Thoracic aorta (tissue), 2 donors: ENCODE data around the gene DENND1B. TPM values are rescaled to one million over a fixed set of nuclear protein-coding genes. Genes with fewer than 3 reads are reported as not detected.

Experiments used
- ATAC-seq: fragments of 150-250 bp; one replicate; pipeline ENCODE4 v1.8.0; 2017; ENCODE audit warnings: low read depth; ENCODE audit not compliant: insufficient number of reproducible peaks, low FRiP score
- DNase-seq: peaks from one replicate; pipeline ENCODE4 v3.0.0-alpha.2; 2020; ENCODE audit warnings: low spot score
- H3K27ac ChIP-seq, 2 donors: fragments of 200-600 bp; sonication (generic); 1 replicate in 1 of 2; 2 replicates in 1 of 2; pipeline ENCODE4 v1.5.1; 2016; ENCODE audit warnings: mild to moderate bottlenecking in 2 of 2, moderate library complexity in 2 of 2
- H3K27me3 ChIP-seq: fragments of 200-600 bp; sonication (generic); replicated peaks from 2 replicates; pipeline ENCODE4 v1.6.0; 2016; ENCODE audit warnings: mild to moderate bottlenecking; ENCODE audit not compliant: insufficient read depth
- H3K36me3 ChIP-seq: fragments of 200-600 bp; sonication (generic); one replicate; pipeline ENCODE4 v1.5.1; 2016
- H3K4me1 ChIP-seq, 2 donors: fragments of 200-600 bp; sonication (generic); 1 replicate in 1 of 2; 2 replicates in 1 of 2; pipeline versions ENCODE4 v1.5.1 to v1.6.0; 2016; ENCODE audit warnings: low read depth in 2 of 2, mild to moderate bottlenecking in 1 of 2; ENCODE audit not compliant: control insufficient read depth in 1 of 2
- H3K4me3 ChIP-seq: fragments of 200-600 bp; sonication (generic); 2 replicates; pipeline ENCODE4 v1.5.1; 2016; ENCODE audit warnings: mild to moderate bottlenecking
- H3K9me3 ChIP-seq: fragments of 200-600 bp; sonication (generic); 2 replicates; pipeline ENCODE4 v1.5.1; 2016
- CTCF ChIP-seq: fragments of 200-600 bp; sonication (generic); IDR thresholded peaks from one replicate; pipeline ENCODE4 v1.5.1; 2019; ENCODE audit warnings: antibody characterized with exemption
- total RNA-seq, 2 donors: library from RNA; depleted of rRNA; stranded (reverse); fragments of >200 nt; gene quantifications; one replicate each; pipeline versions ENCODE4 v1.1.0 to v1.2.3, GENCODE V29; 2016

Gene DENND1B
- total RNA-seq, 2 donors from 2014 or later = 9.6 to 17.2 TPM

DNA sequence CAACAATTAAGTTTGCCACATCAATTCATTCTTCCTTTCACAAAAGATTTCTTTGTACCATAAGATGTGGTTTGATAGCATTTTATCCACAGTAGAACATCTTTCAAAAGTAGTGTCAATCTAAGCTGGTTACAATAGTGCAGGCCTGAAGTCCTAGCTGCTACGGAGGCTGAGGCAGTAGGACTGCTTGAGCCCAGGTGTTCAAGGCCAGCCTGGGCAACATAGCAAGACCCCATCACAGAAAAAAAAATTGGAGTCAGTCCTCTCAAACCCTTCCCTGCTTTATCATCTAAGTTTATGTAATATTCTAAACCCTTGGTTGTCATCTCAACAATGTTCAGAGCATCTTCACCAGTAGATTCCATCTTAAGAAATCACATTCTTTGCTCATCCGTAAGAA is 31.7 kb downstream of the DENND1B start:
- ATAC-seq = no peak
- Histone ChIP-seq H3K36me3 (no peaks in the 10 kb centered on the region), H3K27ac (no peak overlapping the region), H3K4me3 (no peak overlapping the region), H3K9me3 (no peaks in the 10 kb centered on the region), H3K4me1 (peaks cover 0 to 4% of the 10 kb centered on the region in 2 donors), H3K27me3 (no peaks in the 10 kb centered on the region)
- TF ChIP-seq CTCF = no peak
- no peak for DNase-seq

- no peak for ATAC-seq
- H3K27ac ChIP-seq = no peak overlapping the region
- H3K36me3 ChIP-seq = no peaks in the 10 kb centered on the region
- H3K27me3 ChIP-seq = no peaks in the 10 kb centered on the region
- H3K4me3 ChIP-seq = no peak overlapping the region
- H3K9me3 ChIP-seq = no peaks in the 10 kb centered on the region
- DNase-seq = no peak
- no peak for TF ChIP-seq CTCF
- peaks cover 0 to 9% of the 10 kb centered on the region in 2 donors for H3K4me1 ChIP-seq
These were observed 34.3 kb downstream of the DENND1B start for GRCh38 chr1:197740992-197741391.

DNA sequence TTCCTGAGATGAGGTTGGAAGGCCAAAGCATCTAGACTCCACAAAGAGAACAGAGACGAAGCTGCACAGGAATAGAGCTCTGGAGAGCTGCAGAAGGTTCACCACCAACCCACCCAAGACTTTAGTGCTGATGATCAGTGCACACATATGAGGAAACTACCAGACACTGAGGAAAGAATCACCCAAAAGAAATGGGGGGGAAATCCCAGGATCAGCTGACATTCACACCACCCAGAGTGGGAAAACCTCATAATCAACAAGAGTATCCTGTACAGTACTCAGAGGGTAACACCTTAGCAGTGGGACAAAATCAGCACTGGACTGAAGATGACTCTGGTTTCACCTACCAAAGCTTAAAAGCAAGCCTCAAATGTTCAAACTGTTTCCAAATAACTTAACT is 36.4 kb downstream of the DENND1B start:
- Histone ChIP-seq H3K9me3 (no peaks in the 10 kb centered on the region), H3K4me3 (no peak overlapping the region), H3K36me3 (no peaks in the 10 kb centered on the region), H3K27ac (no peak overlapping the region), H3K27me3 (no peaks in the 10 kb centered on the region), H3K4me1 (peaks cover 0 to 9% of the 10 kb centered on the region in 2 donors)
- no peak for TF ChIP-seq CTCF
- ATAC-seq = no peak
- DNase-seq = no peak

- no peak overlapping the region for H3K4me3 ChIP-seq
- no peak overlapping the region for H3K27ac ChIP-seq
- H3K4me1 ChIP-seq = peaks cover 0 to 9% of the 10 kb centered on the region in 2 donors
- DNase-seq (no peak), ATAC-seq (no peak)
- no peak for TF ChIP-seq CTCF
- H3K9me3 ChIP-seq = no peaks in the 10 kb centered on the region
- no peaks in the 10 kb centered on the region for H3K36me3 ChIP-seq
- H3K27me3 ChIP-seq = no peaks in the 10 kb centered on the region
These were observed 37.4 kb downstream of the DENND1B start for GRCh38 chr1:197737916-197738315.

GRCh38 chr1:197736685-197737084 is 38.6 kb downstream of the DENND1B start:
- no peak for ATAC-seq
- no peak overlapping the region for H3K27ac ChIP-seq
- H3K9me3 ChIP-seq = no peaks in the 10 kb centered on the region
- TF ChIP-seq CTCF = no peak
- no peak for DNase-seq
- H3K36me3 ChIP-seq = no peaks in the 10 kb centered on the region
- no peaks in the 10 kb centered on the region for H3K27me3 ChIP-seq
- H3K4me1 ChIP-seq = peaks cover 0 to 9% of the 10 kb centered on the region in 2 donors
- no peak overlapping the region for H3K4me3 ChIP-seq
